H9 (cell line): ENCODE results near the gene POLR3H. TPM values are rescaled to one million over a fixed set of nuclear protein-coding genes. Genes with fewer than 3 reads are reported as not detected.
A peak's percentile ranks its signal among the peaks of the same experiment; 100 is the strongest.

Experiments
- DNase-seq: peaks from one replicate; pipeline ENCODE4 v3.0.0-alpha.2; 2017
- H2AFZ ChIP-seq: one replicate; pipeline ENCODE4 v1.6.1; 2013; ENCODE audit warnings: mild to moderate bottlenecking, low read length, control low read depth, moderate library complexity
- H2AK5ac ChIP-seq: 2 replicates; pipeline ENCODE4 v1.6.1; 2013; ENCODE audit warnings: low read length, control low read depth, mixed read lengths; ENCODE audit not compliant: insufficient read length
- H2BK120ac ChIP-seq: one replicate; pipeline ENCODE4 v1.6.1; 2013; ENCODE audit warnings: low read depth, mild to moderate bottlenecking, low read length, control low read depth, inconsistent platforms; ENCODE audit not compliant: poor library complexity, severe bottlenecking
- H2BK12ac ChIP-seq: 2 replicates; pipeline ENCODE4 v1.6.1; 2013; ENCODE audit warnings: low read length, control low read depth, mixed read lengths, low read depth; ENCODE audit not compliant: insufficient read length
- H2BK15ac ChIP-seq: 2 replicates; pipeline ENCODE4 v1.6.1; 2013; ENCODE audit warnings: low read depth, low read length, control low read depth
- H2BK20ac ChIP-seq: one replicate; pipeline ENCODE4 v1.6.1; 2013; ENCODE audit warnings: low read depth, mild to moderate bottlenecking, low read length, control low read depth, inconsistent platforms; ENCODE audit not compliant: poor library complexity, severe bottlenecking
- H2BK5ac ChIP-seq: 2 replicates; pipeline ENCODE4 v1.6.1; 2013; ENCODE audit warnings: low read length, control low read depth, mixed read lengths; ENCODE audit not compliant: insufficient read length
- H3K14ac ChIP-seq: 2 replicates; pipeline ENCODE4 v1.6.1; 2013; ENCODE audit warnings: low read length, control low read depth; ENCODE audit not compliant: insufficient read depth
- H3K18ac ChIP-seq: 2 replicates; pipeline ENCODE4 v1.6.1; 2013; ENCODE audit warnings: low read depth, mild to moderate bottlenecking, mixed read lengths, low read length, control low read depth; ENCODE audit not compliant: insufficient read length
- H3K23ac ChIP-seq: 2 replicates; pipeline ENCODE4 v1.6.1; 2013; ENCODE audit warnings: low read length, control low read depth, mixed read lengths, low read depth; ENCODE audit not compliant: insufficient read length
- H3K23me2 ChIP-seq: 2 replicates; pipeline ENCODE4 v1.6.1; 2013; ENCODE audit warnings: low read depth, mild to moderate bottlenecking, mixed read lengths, low read length, control low read depth; ENCODE audit not compliant: insufficient read length, poor library complexity, severe bottlenecking
- H3K27ac ChIP-seq: 2 replicates; pipeline ENCODE4 v1.5.1; 2013; ENCODE audit warnings: low read length, control low read depth, mixed read lengths, low read depth; ENCODE audit not compliant: insufficient read length
- H3K27me3 ChIP-seq: 2 replicates; pipeline ENCODE4 v1.6.1; 2013; ENCODE audit warnings: low read length, control low read depth, inconsistent platforms; ENCODE audit not compliant: insufficient read depth
- H3K4ac ChIP-seq: 2 replicates; pipeline ENCODE4 v1.6.1; 2013; ENCODE audit warnings: low read depth, mild to moderate bottlenecking, control low read depth, inconsistent platforms, low read length, moderate library complexity
- H3K4me1 ChIP-seq: 2 replicates; pipeline ENCODE4 v1.6.1; 2013; ENCODE audit warnings: low read length, control low read depth, inconsistent platforms; ENCODE audit not compliant: insufficient read depth
- H3K4me2 ChIP-seq: 2 replicates; pipeline ENCODE4 v1.6.1; 2013; ENCODE audit warnings: low read length, control low read depth, mixed read lengths; ENCODE audit not compliant: insufficient read length, insufficient read depth
- H3K56ac ChIP-seq: 2 replicates; pipeline ENCODE4 v1.6.1; 2013; ENCODE audit warnings: low read depth, mild to moderate bottlenecking, mixed read lengths, low read length, control low read depth; ENCODE audit not compliant: insufficient read length
- H3K79me1 ChIP-seq: 2 replicates; pipeline ENCODE4 v1.6.1; 2013; ENCODE audit warnings: low read depth, mild to moderate bottlenecking, moderate library complexity, low read length, control low read depth, inconsistent platforms; ENCODE audit not compliant: insufficient read depth, poor library complexity, severe bottlenecking
- H3K79me2 ChIP-seq: 2 replicates; pipeline ENCODE4 v1.6.1; 2013; ENCODE audit warnings: low read length, control low read depth, inconsistent platforms; ENCODE audit not compliant: insufficient read depth
- H3K9ac ChIP-seq: 2 replicates; pipeline ENCODE4 v1.6.1; 2013; ENCODE audit warnings: low read length, control low read depth, mixed read lengths; ENCODE audit not compliant: insufficient read length; ENCODE audit errors: extremely low read depth
- H3K9me3 ChIP-seq: one replicate; pipeline ENCODE4 v1.6.1; 2013; ENCODE audit warnings: low read depth, low read length, inconsistent platforms; ENCODE audit not compliant: control insufficient read depth
- H3T11ph ChIP-seq: one replicate; pipeline ENCODE4 v1.6.1; 2013; ENCODE audit warnings: mild to moderate bottlenecking, low read length, control low read depth, inconsistent platforms
- H4K20me1 ChIP-seq: one replicate; pipeline ENCODE4 v1.6.1; 2013; ENCODE audit not compliant: control insufficient read depth, insufficient read length, insufficient read depth
- H4K5ac ChIP-seq: 2 replicates; pipeline ENCODE4 v1.6.1; 2013; ENCODE audit warnings: low read depth, mild to moderate bottlenecking, mixed read lengths, low read length, control low read depth; ENCODE audit not compliant: insufficient read length
- H4K8ac ChIP-seq: replicated peaks from 2 replicates; pipeline ENCODE4 v1.6.1; 2013; ENCODE audit warnings: low read length, control low read depth, mixed read lengths, low read depth; ENCODE audit not compliant: insufficient read length
- H4K91ac ChIP-seq: 2 replicates; pipeline ENCODE4 v1.6.1; 2013; ENCODE audit warnings: low read depth, mild to moderate bottlenecking, moderate library complexity, mixed read lengths, low read length, control low read depth; ENCODE audit not compliant: insufficient read length
- H3K27ac Mint-ChIP-seq, 3 experiments: 2 replicates in 2 of 3; 3 replicates in 1 of 3; pipeline ENCODE4 v1.8.0; 2020 to 2021; ENCODE audit warnings: mixed read lengths in 3 of 3, mild to moderate bottlenecking in 1 of 3, moderate library complexity in 1 of 3
- H3K27me3 Mint-ChIP-seq: 2 replicates; pipeline ENCODE4 v1.8.0; 2021; ENCODE audit warnings: low read depth, mild to moderate bottlenecking, moderate library complexity, mixed read lengths
- H3K36me3 Mint-ChIP-seq, 3 experiments: 2 replicates in 2 of 3; 3 replicates in 1 of 3; pipeline ENCODE4 v1.8.0; 2020 to 2021; ENCODE audit warnings: low read depth in 3 of 3, mixed read lengths in 3 of 3; ENCODE audit not compliant: insufficient read depth in 1 of 3
- H3K4me1 Mint-ChIP-seq, 2 experiments: 2 replicates each; pipeline ENCODE4 v1.8.0; 2020; ENCODE audit warnings: mixed read lengths in 2 of 2
- H3K4me3 Mint-ChIP-seq, 2 experiments: 2 replicates in 1 of 2; 3 replicates in 1 of 2; pipeline ENCODE4 v1.8.0; 2020 to 2021; ENCODE audit warnings: mild to moderate bottlenecking in 2 of 2, mixed read lengths in 2 of 2, moderate library complexity in 1 of 2
- H3K9me3 Mint-ChIP-seq, 2 experiments: 2 replicates in 1 of 2; 3 replicates in 1 of 2; pipeline ENCODE4 v1.8.0; 2020; ENCODE audit warnings: mild to moderate bottlenecking in 2 of 2, mixed read lengths in 2 of 2, moderate library complexity in 1 of 2
- WGBS: extraction: QIAGEN DNeasy Blood & Tissue Kit; methylation state at CpG from one replicate; pipeline ENCODE4 v1.1.7; 2013; ENCODE audit warnings: missing lambda C conversion rate, low lambda C conversion rate, mixed read lengths; ENCODE audit not compliant: insufficient read length; ENCODE audit errors: extremely low coverage; 5-methylcytosine and 5-hydroxymethylcytosine counted together
- total RNA-seq: library from RNA; stranded (reverse); gene quantifications from 2 replicates; pipeline ENCODE4 v1.2.1, GENCODE V29; 2021
- TF ChIP-seq, protein P1 (sequence below): fragments of 200-600 bp; sonication (generic); conservative IDR thresholded peaks from 3 replicates; pipeline ENCODE4 v1.8.0; 2021; ENCODE audit warnings: antibody characterized with exemption, mild to moderate bottlenecking

The POLR3H gene
- total RNA-seq, 1 experiment from 2014 or later = 68.2 TPM

DNA sequence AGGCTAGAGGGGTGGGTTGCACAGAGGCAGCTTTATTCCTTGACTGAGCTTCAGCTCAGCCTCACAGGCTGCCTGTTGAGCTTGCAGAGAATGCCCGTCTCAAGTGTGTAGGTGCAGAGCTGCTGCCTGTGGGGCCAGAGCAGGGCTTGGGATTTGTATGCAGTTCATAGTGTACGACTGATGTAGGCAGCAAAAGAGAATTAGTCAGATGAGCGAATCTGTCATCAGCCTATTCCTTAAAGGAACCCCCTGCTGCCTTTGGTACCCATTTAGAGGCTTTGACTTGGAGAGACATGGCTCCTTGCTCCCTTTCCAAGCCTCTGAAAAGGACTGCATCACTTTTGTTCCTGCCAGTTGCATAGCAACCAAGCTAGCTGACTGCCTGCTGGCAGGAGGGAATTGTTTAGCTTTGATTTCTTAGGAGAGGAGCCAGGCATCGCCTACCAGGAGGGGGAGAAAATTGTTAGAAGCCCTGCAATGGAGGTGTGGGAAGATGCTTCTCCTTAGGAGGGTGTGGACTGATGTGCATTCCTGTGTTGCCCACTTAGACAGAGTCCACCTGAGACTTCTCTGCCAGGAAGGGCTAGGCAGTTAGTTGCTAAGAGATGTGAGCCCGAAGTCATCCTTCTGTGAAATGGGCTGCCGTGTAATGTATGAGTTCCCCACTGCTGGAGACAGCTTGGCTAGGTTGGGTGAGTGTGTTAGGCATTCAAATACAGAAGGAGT lies 64.4 kb downstream of the POLR3H start:
- H3K4me2 ChIP-seq = no peak overlapping the region
- 0 out of 2 replicates have a peak overlapping the region, but pooled peaks have one; percentile 6 for H3K14ac ChIP-seq
- DNase-seq = peak; percentile 47
- no peak overlapping the region for H2BK15ac ChIP-seq
- no peak overlapping the region for H2BK12ac ChIP-seq
- Mint-ChIP-seq H3K4me3 (peak overlapping the region in 1 of 2 experiments; percentile 40; a peak in 1 of 5 replicates), H3K9me3 (no peaks in the 10 kb centered on the region), H3K27ac (peak overlapping the region; percentile 46 to 80 (median 75); a peak in 5 of 7 replicates), H3K36me3 (no peaks in the 10 kb centered on the region), H3K4me1 (peaks cover 43 to 47% of the 10 kb centered on the region in 2 experiments), H3K27me3 (no peaks in the 10 kb centered on the region)
- H4K5ac ChIP-seq = no peak overlapping the region
- H2AK5ac ChIP-seq = no peak overlapping the region
- peaks cover 3% of the 10 kb centered on the region; the same call in 1 of the 2 replicates for H3K79me2 ChIP-seq
- no peak overlapping the region for H3K27ac ChIP-seq
- no peak overlapping the region for H2BK20ac ChIP-seq
- no peak overlapping the region for H3T11ph ChIP-seq
- H3K27me3 ChIP-seq = no peaks in the 10 kb centered on the region
- TF ChIP-seq, protein P1, sequence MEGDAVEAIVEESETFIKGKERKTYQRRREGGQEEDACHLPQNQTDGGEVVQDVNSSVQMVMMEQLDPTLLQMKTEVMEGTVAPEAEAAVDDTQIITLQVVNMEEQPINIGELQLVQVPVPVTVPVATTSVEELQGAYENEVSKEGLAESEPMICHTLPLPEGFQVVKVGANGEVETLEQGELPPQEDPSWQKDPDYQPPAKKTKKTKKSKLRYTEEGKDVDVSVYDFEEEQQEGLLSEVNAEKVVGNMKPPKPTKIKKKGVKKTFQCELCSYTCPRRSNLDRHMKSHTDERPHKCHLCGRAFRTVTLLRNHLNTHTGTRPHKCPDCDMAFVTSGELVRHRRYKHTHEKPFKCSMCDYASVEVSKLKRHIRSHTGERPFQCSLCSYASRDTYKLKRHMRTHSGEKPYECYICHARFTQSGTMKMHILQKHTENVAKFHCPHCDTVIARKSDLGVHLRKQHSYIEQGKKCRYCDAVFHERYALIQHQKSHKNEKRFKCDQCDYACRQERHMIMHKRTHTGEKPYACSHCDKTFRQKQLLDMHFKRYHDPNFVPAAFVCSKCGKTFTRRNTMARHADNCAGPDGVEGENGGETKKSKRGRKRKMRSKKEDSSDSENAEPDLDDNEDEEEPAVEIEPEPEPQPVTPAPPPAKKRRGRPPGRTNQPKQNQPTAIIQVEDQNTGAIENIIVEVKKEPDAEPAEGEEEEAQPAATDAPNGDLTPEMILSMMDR = peak; percentile 37; the same call in 2 of the 3 replicates
- no peaks in the 10 kb centered on the region for H3K79me1 ChIP-seq
- no peak overlapping the region for H3K56ac ChIP-seq
- H3K4ac ChIP-seq = no peak overlapping the region
- no peak overlapping the region for H3K18ac ChIP-seq
- peaks cover 10% of the 10 kb centered on the region; the same call in 1 of the 2 replicates for H3K4me1 ChIP-seq
- H3K9ac ChIP-seq = no peak overlapping the region
- no peak overlapping the region for H2BK5ac ChIP-seq
- no peak overlapping the region for H4K91ac ChIP-seq
- H3K23me2 ChIP-seq = no peaks in the 10 kb centered on the region
- no peak overlapping the region for H2AFZ ChIP-seq
- H4K8ac ChIP-seq = no peak overlapping the region
- H2BK120ac ChIP-seq = no peak overlapping the region
- no peaks in the 10 kb centered on the region for H3K9me3 ChIP-seq
- WGBS = no CpG with 5 or more reads among the region's 6 CpGs
- no peak overlapping the region for H3K23ac ChIP-seq
- H4K20me1 ChIP-seq = peaks cover 2% of the 10 kb centered on the region
